Cardiac muscle cell (in vitro differentiated cells and primary cell): ENCODE results near the gene LGALS1. TPM values are rescaled to one million over a fixed set of nuclear protein-coding genes. Genes with fewer than 3 reads are reported as not detected.

Experiments used
- DNase-seq, 2 donors: peaks; one replicate each; pipeline versions ENCODE4 v3.0.0 to v3.0.0-alpha.2; 2010 to 2017; ENCODE audit warnings: low read depth in 1 of 2, low spot score in 1 of 2
- H3K27ac ChIP-seq: fragments of 200-600 bp; sonication (generic); 2 replicates; pipeline ENCODE4 v1.5.1; 2016
- H3K27me3 ChIP-seq: fragments of 200-600 bp; sonication (generic); 2 replicates; pipeline ENCODE4 v1.6.0; 2016; ENCODE audit warnings: control low read depth
- H3K36me3 ChIP-seq: fragments of 200-600 bp; sonication (generic); 2 replicates; pipeline ENCODE4 v1.5.1; 2016; ENCODE audit warnings: control low read depth
- H3K4me1 ChIP-seq: fragments of 200-600 bp; sonication (generic); 2 replicates; pipeline ENCODE4 v1.8.1; 2017; ENCODE audit warnings: low read depth, mild to moderate bottlenecking, mixed run types
- H3K4me3 ChIP-seq: fragments of 200-600 bp; sonication (generic); 2 replicates; pipeline ENCODE4 v1.5.1; 2016; ENCODE audit warnings: mild to moderate bottlenecking
- H3K9me3 ChIP-seq: fragments of 200-600 bp; sonication (generic); 2 replicates; pipeline ENCODE4 v1.5.1; 2017; ENCODE audit warnings: low read depth, mild to moderate bottlenecking, control low read depth
- polyA plus RNA-seq: library from polyadenylated mRNA; unstranded; fragments of >200 nt; fragmentation: Nextera tagmentation; extraction: Ambion mirVana; gene quantifications from 2 replicates; pipeline ENCODE4 v1.2.1, GENCODE V29; 2016
- total RNA-seq: library from RNA; depleted of rRNA; stranded (reverse); fragments of >200 nt; gene quantifications from 2 replicates; pipeline ENCODE4 v1.2.3, GENCODE V29; 2016
- TF ChIP-seq, protein P1 (sequence below): IDR thresholded peaks from 2 replicates; pipeline ENCODE4 v1.5.1; 2012; ENCODE audit warnings: low read depth, mild to moderate bottlenecking, low read length

The LGALS1 gene
- total and polyA plus RNA-seq, 2 experiments from 2014 or later = 8.1 to 24.5 TPM

DNA sequence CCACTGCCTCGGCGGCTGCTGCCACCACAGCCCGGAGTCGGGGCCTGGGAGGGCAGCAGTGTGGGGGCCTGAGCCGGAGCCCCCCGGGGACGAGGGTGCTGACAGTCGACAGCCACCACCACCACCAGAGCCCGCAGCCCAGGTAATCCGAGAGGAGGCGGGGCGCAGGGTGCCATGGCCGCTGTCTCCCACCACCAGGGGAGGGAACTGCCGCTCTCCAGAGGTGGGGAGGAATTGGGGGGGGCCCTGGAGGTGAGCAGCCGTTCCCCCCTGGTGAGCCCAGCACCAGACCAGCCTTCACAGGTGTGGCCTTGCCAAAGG is 34.0 kb downstream of the LGALS1 start:
- no peak overlapping the region for H3K4me3 ChIP-seq

DNA sequence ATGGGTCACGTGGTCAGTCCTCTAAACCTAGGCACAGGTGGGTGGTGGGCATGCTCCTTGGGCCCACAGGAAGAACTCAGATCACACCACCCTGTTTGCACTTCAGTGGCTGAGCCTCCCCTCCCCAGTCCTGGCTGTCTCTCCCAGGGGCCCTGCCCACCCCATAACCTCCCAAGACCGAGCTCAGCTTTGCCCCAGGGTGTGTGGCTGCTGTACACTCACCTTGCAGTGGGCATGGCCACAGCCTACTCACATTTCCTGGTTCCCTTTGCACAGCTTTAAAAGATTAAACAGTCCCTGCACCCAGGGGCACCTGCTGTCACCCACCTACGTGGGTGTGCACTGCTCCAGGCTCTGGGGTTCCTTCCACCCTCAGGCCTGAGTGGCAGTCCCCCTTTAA is 35.2 kb downstream of the LGALS1 start:
- H3K27ac ChIP-seq = no peak overlapping the region
- TF ChIP-seq, protein P1, sequence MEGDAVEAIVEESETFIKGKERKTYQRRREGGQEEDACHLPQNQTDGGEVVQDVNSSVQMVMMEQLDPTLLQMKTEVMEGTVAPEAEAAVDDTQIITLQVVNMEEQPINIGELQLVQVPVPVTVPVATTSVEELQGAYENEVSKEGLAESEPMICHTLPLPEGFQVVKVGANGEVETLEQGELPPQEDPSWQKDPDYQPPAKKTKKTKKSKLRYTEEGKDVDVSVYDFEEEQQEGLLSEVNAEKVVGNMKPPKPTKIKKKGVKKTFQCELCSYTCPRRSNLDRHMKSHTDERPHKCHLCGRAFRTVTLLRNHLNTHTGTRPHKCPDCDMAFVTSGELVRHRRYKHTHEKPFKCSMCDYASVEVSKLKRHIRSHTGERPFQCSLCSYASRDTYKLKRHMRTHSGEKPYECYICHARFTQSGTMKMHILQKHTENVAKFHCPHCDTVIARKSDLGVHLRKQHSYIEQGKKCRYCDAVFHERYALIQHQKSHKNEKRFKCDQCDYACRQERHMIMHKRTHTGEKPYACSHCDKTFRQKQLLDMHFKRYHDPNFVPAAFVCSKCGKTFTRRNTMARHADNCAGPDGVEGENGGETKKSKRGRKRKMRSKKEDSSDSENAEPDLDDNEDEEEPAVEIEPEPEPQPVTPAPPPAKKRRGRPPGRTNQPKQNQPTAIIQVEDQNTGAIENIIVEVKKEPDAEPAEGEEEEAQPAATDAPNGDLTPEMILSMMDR = no peak

More for the DNA sequence above, 34.0 kb downstream of the LGALS1 start:
- no peak for DNase-seq
- Histone ChIP-seq H3K27ac (no peak overlapping the region), H3K9me3 (no peaks in the 10 kb centered on the region), H3K4me1 (no peaks in the 10 kb centered on the region), H3K36me3 (peaks cover 4% of the 10 kb centered on the region), H3K27me3 (no peaks in the 10 kb centered on the region)
- TF ChIP-seq, protein P1 = no peak

DNA sequence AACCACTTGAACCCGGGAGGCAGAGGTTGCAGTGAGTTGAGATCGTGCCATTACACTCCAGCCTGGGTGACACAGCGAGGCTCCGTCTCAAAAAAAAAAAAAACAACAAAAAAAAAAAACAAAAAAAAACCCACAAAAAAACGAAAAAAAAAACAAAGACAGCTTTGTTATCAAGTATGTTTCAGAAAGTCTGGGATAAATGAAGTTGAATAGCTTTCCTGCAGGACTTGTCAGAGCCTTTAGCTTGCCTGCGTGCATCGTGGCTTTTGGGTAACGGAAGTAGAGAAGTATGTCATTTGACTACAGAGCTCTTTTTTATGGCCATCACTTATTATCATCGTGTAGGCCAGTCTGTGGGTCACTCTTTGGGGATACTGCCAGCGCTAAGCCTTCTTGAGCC is 36.1 kb downstream of the LGALS1 start:
- no peak for DNase-seq
- H3K4me3 ChIP-seq = no peak overlapping the region
- H3K27me3 ChIP-seq = no peaks in the 10 kb centered on the region
- H3K27ac ChIP-seq = no peak overlapping the region
- no peaks in the 10 kb centered on the region for H3K4me1 ChIP-seq
- H3K36me3 ChIP-seq = peaks cover 8% of the 10 kb centered on the region
- TF ChIP-seq, protein P1 = no peak
- H3K9me3 ChIP-seq = no peaks in the 10 kb centered on the region

More for the DNA sequence above, 35.2 kb downstream of the LGALS1 start:
- Histone ChIP-seq H3K9me3 (no peaks in the 10 kb centered on the region), H3K4me3 (no peak overlapping the region), H3K27me3 (no peaks in the 10 kb centered on the region), H3K36me3 (peaks cover 6% of the 10 kb centered on the region), H3K4me1 (no peaks in the 10 kb centered on the region)
- DNase-seq = no peak

DNA sequence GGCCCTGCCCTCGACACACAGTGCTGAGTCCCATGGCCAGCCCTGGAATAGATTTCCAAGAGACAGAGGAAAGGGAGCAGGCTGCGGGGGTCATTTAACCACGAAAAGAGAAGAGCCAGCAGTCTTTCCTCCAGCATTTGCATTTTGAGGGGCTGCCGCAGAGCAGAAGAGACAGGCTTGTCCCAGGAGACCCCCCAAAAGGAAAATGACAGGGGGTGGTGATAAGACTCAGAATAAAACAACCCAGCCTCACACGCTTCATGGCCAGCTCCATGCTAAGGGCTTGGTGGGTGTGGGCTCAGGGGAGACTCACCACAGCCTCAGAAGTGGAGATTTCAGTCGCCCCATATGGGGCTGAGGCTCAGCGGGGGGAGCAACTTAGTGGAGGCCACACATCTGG is 38.3 kb downstream of the LGALS1 start:
- Histone ChIP-seq H3K27ac (no peak overlapping the region), H3K27me3 (no peaks in the 10 kb centered on the region), H3K4me3 (no peak overlapping the region), H3K9me3 (no peaks in the 10 kb centered on the region), H3K36me3 (peaks cover 8% of the 10 kb centered on the region), H3K4me1 (no peaks in the 10 kb centered on the region)
- no peak for DNase-seq
- TF ChIP-seq, protein P1 = no peak

DNA sequence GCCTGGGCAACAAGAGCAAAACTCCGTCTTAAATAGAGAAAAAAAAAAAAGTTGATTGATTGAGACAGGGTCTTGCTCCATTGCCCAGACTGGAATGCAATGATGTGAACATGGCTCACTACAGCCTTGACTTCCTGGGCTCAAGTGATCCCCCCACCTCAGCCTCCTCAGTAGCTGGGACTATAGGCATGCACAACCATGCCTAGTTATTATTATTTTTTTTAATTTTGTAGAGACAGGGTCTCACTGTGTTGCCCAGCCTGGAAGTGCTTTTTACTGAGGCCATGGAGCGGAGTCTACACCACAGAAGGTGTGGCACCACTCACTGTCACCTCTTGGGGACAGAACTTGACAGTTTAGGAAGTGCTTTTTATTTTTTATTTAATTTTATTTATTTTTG is 39.2 kb downstream of the LGALS1 start:
- H3K4me3 ChIP-seq = no peak overlapping the region
- peaks cover 8% of the 10 kb centered on the region for H3K36me3 ChIP-seq
- TF ChIP-seq, protein P1 = no peak
- DNase-seq = no peak
- no peak overlapping the region for H3K27ac ChIP-seq
- no peaks in the 10 kb centered on the region for H3K9me3 ChIP-seq
- H3K4me1 ChIP-seq = no peaks in the 10 kb centered on the region
- H3K27me3 ChIP-seq = no peaks in the 10 kb centered on the region

DNA sequence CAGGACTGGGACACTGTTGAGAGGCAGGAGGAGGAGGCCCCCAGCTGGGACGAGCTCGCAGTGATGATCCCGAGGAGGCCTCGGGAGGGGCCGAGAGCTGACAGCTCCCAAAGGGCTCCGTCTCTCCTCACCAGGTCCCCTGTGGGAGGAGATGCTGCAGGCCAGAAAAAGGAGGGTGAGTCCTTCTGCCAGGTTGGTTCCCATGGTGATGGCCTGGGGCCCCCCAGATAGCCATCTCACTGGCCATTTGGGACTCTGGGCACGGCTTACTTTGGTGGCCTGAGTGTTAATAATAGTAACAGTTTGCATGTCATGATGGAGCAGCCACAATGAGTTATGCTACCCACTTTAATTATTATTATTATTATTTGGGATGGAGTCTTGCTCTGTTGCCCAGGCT is 40.3 kb downstream of the LGALS1 start:
- DNase-seq = no peak
- H3K27me3 ChIP-seq = no peaks in the 10 kb centered on the region
- H3K27ac ChIP-seq = no peak overlapping the region
- H3K4me3 ChIP-seq = no peak overlapping the region
- H3K9me3 ChIP-seq = no peaks in the 10 kb centered on the region
- TF ChIP-seq, protein P1 = no peak
- H3K36me3 ChIP-seq = peaks cover 8% of the 10 kb centered on the region
- no peaks in the 10 kb centered on the region for H3K4me1 ChIP-seq
